ENCODE measurements around the gene RAB14.
A peak's percentile ranks its signal among the peaks of the same experiment; 100 is the strongest.

The RAB14 gene

DNA sequence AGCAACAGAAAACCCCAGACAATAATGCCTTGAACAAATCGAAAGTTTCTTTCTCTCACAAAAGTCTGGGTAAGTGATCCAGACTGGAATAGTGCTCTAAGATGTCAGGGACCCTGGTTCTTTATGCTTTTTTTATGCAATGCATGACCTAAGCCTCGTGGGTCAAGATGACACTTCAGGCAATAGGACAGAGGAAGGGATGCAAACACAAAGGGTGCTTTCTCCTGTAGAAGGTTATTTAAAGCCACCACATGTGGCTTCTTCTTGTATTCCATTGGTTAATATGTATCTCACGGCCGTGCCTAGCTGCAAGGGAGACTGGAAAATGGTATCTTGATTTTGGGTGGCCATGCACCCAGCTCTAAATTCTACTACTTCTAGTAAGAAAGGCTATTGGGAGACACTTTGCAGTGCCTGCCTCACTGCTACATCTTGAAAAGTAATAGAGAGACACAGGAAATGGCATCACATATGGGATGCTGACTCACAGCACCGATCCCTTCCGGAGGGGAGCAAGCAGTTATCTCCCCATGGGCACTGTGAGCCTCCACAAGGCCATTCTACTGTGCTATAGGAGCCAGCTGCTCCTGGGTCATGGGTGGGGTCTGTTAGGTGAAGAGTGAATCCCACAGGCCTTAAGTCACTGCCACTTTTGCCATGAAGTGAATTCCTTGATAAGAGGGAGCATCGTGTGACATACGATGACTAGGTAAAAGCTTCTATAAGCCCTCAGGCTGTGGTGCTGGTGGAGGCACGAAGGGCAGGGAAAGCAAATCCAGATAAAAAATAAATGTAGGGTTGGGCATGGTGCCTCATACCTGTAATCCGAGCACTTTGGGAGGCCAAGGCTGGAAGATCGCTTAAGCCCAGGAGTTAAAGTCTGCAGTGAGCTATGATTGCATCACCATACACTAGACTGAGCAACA lies 32.5 kb upstream of the RAB14 start:
- H3K36me3 ChIP-seq (ENCODE audit: insufficient read depth, low read depth, low read length): no peaks in the 10 kb centered on the region
- H3K9me3 ChIP-seq (ENCODE audit: insufficient read depth, low read depth, low read length): no peaks in the 10 kb centered on the region
- no peak overlapping the region for H3K9ac ChIP-seq (ENCODE audit: low read depth, low read length)
- H3K4me1 ChIP-seq (ENCODE audit: insufficient read depth, low read length): no peaks in the 10 kb centered on the region
- H3K4me3 ChIP-seq (ENCODE audit: low read length): no peak overlapping the region
- no peaks in the 10 kb centered on the region for H3K27me3 ChIP-seq (ENCODE audit: insufficient read depth, low read length)
- no peak overlapping the region for H3K27ac ChIP-seq (ENCODE audit: low read length)

DNA sequence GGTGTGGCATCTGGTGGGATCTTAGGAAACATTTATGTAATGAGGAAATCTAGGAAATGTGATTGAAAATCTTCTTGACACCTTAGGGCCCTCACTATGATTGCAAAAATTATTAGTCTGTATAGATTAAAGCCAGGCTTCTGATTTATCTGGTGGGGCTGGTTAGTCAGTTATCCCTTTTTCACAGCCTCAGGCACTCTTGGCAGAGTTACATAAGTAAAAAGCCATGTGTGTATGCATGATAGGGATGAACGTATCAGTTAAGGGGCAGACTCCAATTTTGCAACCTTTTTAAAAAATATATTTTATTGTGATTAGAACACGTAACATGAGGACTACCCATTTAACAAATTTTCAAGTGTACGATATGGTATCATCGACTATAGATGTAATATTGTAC lies 30.6 kb upstream of the RAB14 start:
- H3K4me3 ChIP-seq (ENCODE audit: low read length): no peak overlapping the region
- H3K27ac ChIP-seq (ENCODE audit: low read length): no peak overlapping the region
- no peaks in the 10 kb centered on the region for H3K27me3 ChIP-seq (ENCODE audit: insufficient read depth, low read length)
- no peak overlapping the region for H3K9ac ChIP-seq (ENCODE audit: low read depth, low read length)
- H3K36me3 ChIP-seq (ENCODE audit: insufficient read depth, low read depth, low read length): no peaks in the 10 kb centered on the region
- H3K4me1 ChIP-seq (ENCODE audit: insufficient read depth, low read length): no peaks in the 10 kb centered on the region
- H3K9me3 ChIP-seq (ENCODE audit: insufficient read depth, low read depth, low read length): no peaks in the 10 kb centered on the region

DNA sequence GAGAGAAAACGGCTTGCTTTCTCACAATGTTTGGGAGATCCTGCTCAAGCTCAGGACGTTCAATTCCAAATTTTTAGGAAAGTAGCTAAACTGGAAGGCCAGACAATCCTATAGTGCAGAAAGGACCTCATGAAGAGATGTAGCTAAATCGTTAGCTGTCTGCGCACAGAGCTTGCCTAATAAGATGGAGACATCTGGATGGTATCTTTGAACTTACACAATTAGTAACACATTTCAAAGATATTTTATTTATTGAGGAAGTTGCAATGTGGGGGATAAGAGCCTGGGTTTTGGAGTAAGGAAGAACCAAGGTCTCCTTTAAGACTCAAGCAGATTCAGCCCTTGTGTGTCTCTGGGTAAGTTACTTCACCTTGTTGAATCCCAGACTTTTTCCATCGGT lies 28.6 kb upstream of the RAB14 start:
- H3K9ac ChIP-seq (ENCODE audit: low read depth, low read length): no peak overlapping the region

GRCh38 chr9:121227862-121228261 lies 26.2 kb upstream of the RAB14 start:
- no peaks in the 10 kb centered on the region for H3K9me3 ChIP-seq (ENCODE audit: insufficient read depth, low read depth, low read length)
- no peak overlapping the region for H3K27ac ChIP-seq (ENCODE audit: low read length)
- H3K9ac ChIP-seq (ENCODE audit: low read depth, low read length): no peak overlapping the region
- H3K4me1 ChIP-seq (ENCODE audit: insufficient read depth, low read length): no peaks in the 10 kb centered on the region
- H3K36me3 ChIP-seq (ENCODE audit: insufficient read depth, low read depth, low read length): no peaks in the 10 kb centered on the region
- H3K4me3 ChIP-seq (ENCODE audit: low read length): no peak overlapping the region
- no peaks in the 10 kb centered on the region for H3K27me3 ChIP-seq (ENCODE audit: insufficient read depth, low read length)

More for the DNA sequence above, 28.6 kb upstream of the RAB14 start:
- Histone ChIP-seq H3K27me3 (ENCODE audit: insufficient read depth, low read length) (no peaks in the 10 kb centered on the region), H3K4me3 (ENCODE audit: low read length) (no peak overlapping the region), H3K36me3 (ENCODE audit: insufficient read depth, low read depth, low read length) (no peaks in the 10 kb centered on the region), H3K9me3 (ENCODE audit: insufficient read depth, low read depth, low read length) (no peaks in the 10 kb centered on the region), H3K27ac (ENCODE audit: low read length) (no peak overlapping the region), H3K4me1 (ENCODE audit: insufficient read depth, low read length) (no peaks in the 10 kb centered on the region)

DNA sequence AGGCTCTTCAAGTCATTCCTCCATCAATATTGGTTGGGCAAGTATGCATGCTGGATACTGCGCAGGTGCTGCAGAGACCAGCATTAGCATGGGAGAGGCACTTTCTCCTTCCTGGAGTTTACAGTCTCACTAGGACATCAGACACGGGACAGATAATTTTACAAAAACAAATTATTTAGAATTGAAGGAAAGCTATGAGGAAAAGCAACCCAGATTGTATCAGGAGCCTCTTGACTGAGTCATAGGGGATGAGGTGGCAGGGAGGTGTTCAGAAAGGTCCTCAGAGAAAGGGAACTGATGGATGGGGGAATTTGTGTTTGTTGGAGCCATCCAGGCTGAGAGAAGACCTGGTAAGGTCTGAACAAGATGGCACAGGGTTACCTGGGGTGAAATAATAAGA lies 24.5 kb upstream of the RAB14 start:
- Histone ChIP-seq H3K9me3 (ENCODE audit: insufficient read depth, low read depth, low read length) (no peaks in the 10 kb centered on the region), H3K27me3 (ENCODE audit: insufficient read depth, low read length) (no peaks in the 10 kb centered on the region), H3K4me1 (ENCODE audit: insufficient read depth, low read length) (peaks cover 16% of the 10 kb centered on the region; the same call in 1 of the 2 replicates), H3K27ac (ENCODE audit: low read length) (no peak overlapping the region), H3K4me3 (ENCODE audit: low read length) (no peak overlapping the region), H3K36me3 (ENCODE audit: insufficient read depth, low read depth, low read length) (no peaks in the 10 kb centered on the region), H3K9ac (ENCODE audit: low read depth, low read length) (no peak overlapping the region)

DNA sequence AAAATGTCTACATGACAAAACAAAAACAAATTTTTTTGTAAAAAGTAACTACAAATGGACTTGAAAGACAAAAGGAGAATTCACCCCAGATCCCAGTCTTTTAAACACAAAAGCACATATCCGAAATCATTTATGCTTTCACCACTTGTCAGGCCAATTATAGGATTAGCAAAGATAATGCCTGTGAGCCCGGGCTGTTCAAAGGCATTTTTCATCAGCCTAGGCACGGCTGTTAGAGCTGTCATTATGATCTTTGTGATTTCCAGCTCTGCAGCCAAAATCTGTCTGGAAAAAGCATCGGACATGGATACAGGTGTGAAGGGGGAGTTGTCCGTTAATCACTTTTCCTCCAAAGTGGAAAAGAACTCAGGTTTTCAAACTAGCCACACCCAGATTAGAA lies 23.6 kb upstream of the RAB14 start:
- Histone ChIP-seq H3K36me3 (ENCODE audit: insufficient read depth, low read depth, low read length) (no peaks in the 10 kb centered on the region), H3K9ac (ENCODE audit: low read depth, low read length) (no peak overlapping the region), H3K27ac (ENCODE audit: low read length) (no peak overlapping the region), H3K4me1 (ENCODE audit: insufficient read depth, low read length) (peaks cover 22% of the 10 kb centered on the region), H3K9me3 (ENCODE audit: insufficient read depth, low read depth, low read length) (no peaks in the 10 kb centered on the region), H3K27me3 (ENCODE audit: insufficient read depth, low read length) (no peaks in the 10 kb centered on the region), H3K4me3 (ENCODE audit: low read length) (no peak overlapping the region)

DNA sequence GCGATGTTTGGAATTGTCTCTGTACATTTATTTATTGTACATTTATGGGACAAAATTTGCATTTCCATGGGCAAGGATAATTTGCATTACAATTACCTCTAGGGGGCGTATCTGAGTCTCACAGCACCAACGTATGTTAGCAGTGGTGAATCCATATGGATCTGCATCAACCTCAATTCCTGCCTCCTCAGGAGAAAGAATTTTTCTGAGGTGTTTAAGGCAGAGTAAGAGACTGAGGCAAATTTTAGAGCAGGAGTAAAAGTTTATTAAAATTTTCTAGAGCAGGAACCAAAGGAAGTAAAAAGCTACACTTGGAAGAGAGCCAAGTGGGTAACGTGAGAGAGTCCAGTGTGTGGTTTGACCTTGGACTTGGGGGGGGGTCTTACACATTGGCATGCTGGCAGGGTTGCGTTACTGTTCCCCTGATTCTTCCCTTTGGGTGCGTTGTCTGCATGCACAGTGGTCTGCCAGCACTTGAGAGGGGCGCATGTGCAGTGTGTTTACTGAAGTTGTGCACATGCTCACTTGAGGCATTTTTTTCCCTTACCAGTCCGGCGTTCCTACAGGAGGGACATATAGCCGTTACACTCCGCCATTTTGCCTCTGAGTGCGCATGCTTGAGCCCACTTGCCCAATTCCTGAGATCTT lies 21.0 kb upstream of the RAB14 start:
- no peaks in the 10 kb centered on the region for H3K27me3 ChIP-seq (ENCODE audit: insufficient read depth, low read length)
- H3K4me1 ChIP-seq (ENCODE audit: insufficient read depth, low read length): peaks cover 25% of the 10 kb centered on the region
- no peaks in the 10 kb centered on the region for H3K9me3 ChIP-seq (ENCODE audit: insufficient read depth, low read depth, low read length)
- no peak overlapping the region for H3K4me3 ChIP-seq (ENCODE audit: low read length)
- no peaks in the 10 kb centered on the region for H3K36me3 ChIP-seq (ENCODE audit: insufficient read depth, low read depth, low read length)
- H3K9ac ChIP-seq (ENCODE audit: low read depth, low read length): no peak overlapping the region
- H3K27ac ChIP-seq (ENCODE audit: low read length): no peak overlapping the region

DNA sequence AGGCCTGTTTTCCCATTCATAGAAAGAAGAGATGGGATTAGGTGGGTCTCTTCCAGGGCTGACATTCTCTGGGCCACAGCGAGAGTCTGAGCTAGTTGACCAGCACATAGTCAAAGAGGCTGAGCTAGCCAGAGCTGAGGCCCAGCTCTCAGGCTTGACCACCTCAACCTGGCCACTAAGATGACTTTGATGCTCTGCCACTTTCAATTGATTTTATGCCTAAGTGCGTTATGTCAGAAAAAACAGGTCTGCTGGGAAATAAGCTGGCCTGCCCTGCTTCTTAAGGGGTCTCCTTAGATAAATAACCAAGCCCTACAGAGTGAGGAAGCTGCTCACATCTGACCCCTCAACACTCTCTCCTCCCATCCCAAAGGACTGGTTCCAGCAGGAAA lies 20.0 kb upstream of the RAB14 start:
- Histone ChIP-seq H3K9ac (ENCODE audit: low read depth, low read length) (peak overlapping the region; percentile 70; the same call in 1 of the 2 replicates), H3K27me3 (ENCODE audit: insufficient read depth, low read length) (no peaks in the 10 kb centered on the region), H3K27ac (ENCODE audit: low read length) (peak overlapping the region; percentile 60), H3K9me3 (ENCODE audit: insufficient read depth, low read depth, low read length) (no peaks in the 10 kb centered on the region), H3K36me3 (ENCODE audit: insufficient read depth, low read depth, low read length) (no peaks in the 10 kb centered on the region), H3K4me3 (ENCODE audit: low read length) (peak overlapping the region; percentile 54; the same call in 1 of the 2 replicates), H3K4me1 (ENCODE audit: insufficient read depth, low read length) (peaks cover 25% of the 10 kb centered on the region)

- Histone ChIP-seq H3K9ac (ENCODE audit: low read depth, low read length) (peak overlapping the region; percentile 70; the same call in 1 of the 2 replicates), H3K27ac (ENCODE audit: low read length) (peak overlapping the region; percentile 76), H3K4me1 (ENCODE audit: insufficient read depth, low read length) (peaks cover 25% of the 10 kb centered on the region), H3K4me3 (ENCODE audit: low read length) (peak overlapping the region; percentile 54; the same call in 1 of the 2 replicates), H3K36me3 (ENCODE audit: insufficient read depth, low read depth, low read length) (no peaks in the 10 kb centered on the region), H3K27me3 (ENCODE audit: insufficient read depth, low read length) (no peaks in the 10 kb centered on the region), H3K9me3 (ENCODE audit: insufficient read depth, low read depth, low read length) (no peaks in the 10 kb centered on the region)
Measured at GRCh38 chr9:121220996-121221663, 19.5 kb upstream of the RAB14 start.

- peaks cover 25% of the 10 kb centered on the region for H3K4me1 ChIP-seq (ENCODE audit: insufficient read depth, low read length)
- H3K27ac ChIP-seq (ENCODE audit: low read length): no peak overlapping the region
- no peaks in the 10 kb centered on the region for H3K9me3 ChIP-seq (ENCODE audit: insufficient read depth, low read depth, low read length)
- H3K27me3 ChIP-seq (ENCODE audit: insufficient read depth, low read length): no peaks in the 10 kb centered on the region
- H3K36me3 ChIP-seq (ENCODE audit: insufficient read depth, low read depth, low read length): no peaks in the 10 kb centered on the region
- no peak overlapping the region for H3K9ac ChIP-seq (ENCODE audit: low read depth, low read length)
- no peak overlapping the region for H3K4me3 ChIP-seq (ENCODE audit: low read length)
Measured at GRCh38 chr9:121219530-121219929, 17.9 kb upstream of the RAB14 start.

DNA sequence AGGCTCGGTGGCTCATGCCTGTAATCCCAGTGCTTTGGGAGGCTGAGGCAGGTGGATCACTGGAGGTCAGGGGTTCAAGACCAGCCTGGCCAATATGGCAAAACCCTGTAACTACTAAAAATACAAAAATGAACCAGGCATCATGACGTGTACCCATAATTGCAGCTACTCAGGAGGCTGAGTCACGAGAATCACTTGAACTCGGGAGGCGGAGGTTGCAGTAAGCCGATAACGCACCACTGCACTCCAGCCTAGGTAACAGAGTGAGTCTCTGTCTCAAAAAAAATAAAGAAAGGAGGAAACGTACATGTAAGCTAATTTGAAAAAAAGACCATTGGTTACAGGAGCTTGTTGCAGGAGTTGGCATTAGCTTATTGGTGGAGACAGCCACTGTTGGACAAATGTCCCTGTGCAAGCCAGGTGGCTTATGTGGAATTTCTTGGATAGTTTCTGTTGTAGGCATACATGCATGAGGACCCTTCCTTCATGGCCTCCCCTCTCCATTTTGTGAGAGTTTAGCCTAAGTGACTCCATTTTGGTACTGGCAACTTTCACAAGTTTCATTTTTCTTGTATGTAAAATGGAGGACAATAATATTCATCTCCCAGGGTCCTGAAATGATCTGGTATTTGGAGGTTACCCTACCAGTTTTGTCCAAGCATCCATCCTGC lies 16.8 kb upstream of the RAB14 start:
- H3K36me3 ChIP-seq (ENCODE audit: insufficient read depth, low read depth, low read length): no peaks in the 10 kb centered on the region
- no peak overlapping the region for H3K9ac ChIP-seq (ENCODE audit: low read depth, low read length)
- no peaks in the 10 kb centered on the region for H3K9me3 ChIP-seq (ENCODE audit: insufficient read depth, low read depth, low read length)
- H3K27me3 ChIP-seq (ENCODE audit: insufficient read depth, low read length): no peaks in the 10 kb centered on the region
- no peak overlapping the region for H3K4me3 ChIP-seq (ENCODE audit: low read length)
- no peak overlapping the region for H3K27ac ChIP-seq (ENCODE audit: low read length)
- peaks cover 25% of the 10 kb centered on the region for H3K4me1 ChIP-seq (ENCODE audit: insufficient read depth, low read length)

Measured in iPS-20b (cell line).